GM12892 (cell line): ENCODE data around the gene MED16.
"Not testable (repeated sequence)": the region's sequence is repeated elsewhere in the genome, so short reads cannot be mapped to it uniquely, and the experiment has no call there.

Source experiments
- DNase-seq: peaks from one replicate; pipeline ENCODE4 v3.0.0; 2011; ENCODE audit not compliant: insufficient read length
- FAIRE-seq: peaks from 2 replicates; lab custom pipeline; 2011; peaks lifted over from hg19 to GRCh38; lab: Jason Lieb, UNC
- POLR2A ChIP-seq: IDR thresholded peaks from 2 replicates; pipeline ENCODE4 v1.6.1; 2011; ENCODE audit warnings: low read depth, low read length, control low read depth
- POLR2AphosphoS5 ChIP-seq: IDR thresholded peaks from 2 replicates; pipeline ENCODE4 v1.6.1; 2011; ENCODE audit warnings: low read depth, low read length, control low read depth
- TAF1 ChIP-seq: IDR thresholded peaks from 2 replicates; pipeline ENCODE4 v1.6.1; 2011; ENCODE audit warnings: low read depth, mild to moderate bottlenecking, control low read depth, low read length, borderline replicate concordance

MED16 gene

DNA sequence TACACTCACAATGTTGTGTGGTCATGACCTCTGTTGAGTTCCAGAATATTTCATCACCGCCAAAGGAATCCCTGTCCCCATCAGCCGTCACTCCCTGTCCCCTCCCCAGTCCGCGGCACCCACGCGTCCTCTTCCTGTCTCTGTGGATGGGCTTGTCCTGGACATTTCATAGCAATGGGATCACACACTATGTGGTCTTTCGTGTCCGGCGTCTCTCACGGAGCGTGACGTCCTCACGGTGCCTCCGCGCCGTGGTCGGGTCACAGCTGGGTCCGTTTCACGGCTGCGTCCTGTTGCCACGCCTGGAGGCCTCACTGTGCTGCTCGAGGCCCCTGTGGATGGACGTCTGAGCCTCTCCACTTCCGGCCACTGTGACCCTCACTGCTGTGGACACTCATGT lies 58.8 kb downstream of the MED16 start:
- FAIRE-seq: no peak
- TF ChIP-seq POLR2AphosphoS5: no peak
- TF ChIP-seq POLR2A: no peak
- no peak for TF ChIP-seq TAF1
- no peak for DNase-seq

- no peak for DNase-seq
- FAIRE-seq: no peak
- TF ChIP-seq POLR2A: no peak
- TF ChIP-seq TAF1: no peak
- no peak for TF ChIP-seq POLR2AphosphoS5
Measured at GRCh38 chr19:831407-832369, 61.3 kb downstream of the MED16 start.

DNA sequence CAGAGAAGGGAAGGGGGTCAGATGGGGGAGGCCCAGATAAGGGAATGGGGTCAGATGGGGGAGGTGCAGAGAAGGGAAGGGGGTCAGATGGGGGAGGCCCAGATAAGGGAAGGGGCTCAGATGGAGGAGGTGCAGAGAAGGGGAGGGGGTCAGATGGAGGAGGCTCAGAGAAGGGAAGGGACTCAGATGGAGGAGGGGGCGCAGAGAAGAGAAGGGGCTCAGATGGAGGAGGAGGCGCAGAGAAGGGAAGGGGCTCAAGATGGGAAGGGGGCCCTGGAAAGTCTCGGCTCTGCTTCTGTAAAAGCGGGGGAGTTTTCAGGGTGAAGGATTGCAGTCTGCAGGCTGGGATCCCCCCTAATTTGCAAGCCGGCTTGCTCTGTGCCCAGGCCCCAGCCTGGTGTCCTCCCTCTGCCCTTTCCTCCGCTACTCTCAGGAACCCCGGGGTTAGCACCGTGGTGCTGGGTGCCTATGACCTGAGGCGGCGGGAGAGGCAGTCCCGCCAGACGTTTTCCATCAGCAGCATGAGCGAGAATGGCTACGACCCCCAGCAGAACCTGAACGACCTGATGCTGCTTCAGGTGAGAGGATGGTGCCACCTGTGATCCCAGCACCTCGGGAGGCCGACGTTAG lies 63.7 kb downstream of the MED16 start:
- DNase-seq (no peak), FAIRE-seq (no peak)
- no peak for TF ChIP-seq POLR2AphosphoS5
- no peak for TF ChIP-seq POLR2A

- FAIRE-seq (no peak), DNase-seq (no peak)
- TF ChIP-seq POLR2AphosphoS5 (no peak), TAF1 (no peak), POLR2A (no peak)
Measured at GRCh38 chr19:827710-828321, 65.2 kb downstream of the MED16 start, which contains the start of gene AZU1. Gene AZU1 (plus strand): TSS chr19:827837. CDS start chr19:827847, 10 bp downstream.

- TF ChIP-seq POLR2AphosphoS5: no peak
- no peak for TF ChIP-seq TAF1
- no peak for TF ChIP-seq POLR2A
- FAIRE-seq: no peak
- no peak for DNase-seq
Measured at GRCh38 chr19:827314-827709, 65.7 kb downstream of the MED16 start.

DNA sequence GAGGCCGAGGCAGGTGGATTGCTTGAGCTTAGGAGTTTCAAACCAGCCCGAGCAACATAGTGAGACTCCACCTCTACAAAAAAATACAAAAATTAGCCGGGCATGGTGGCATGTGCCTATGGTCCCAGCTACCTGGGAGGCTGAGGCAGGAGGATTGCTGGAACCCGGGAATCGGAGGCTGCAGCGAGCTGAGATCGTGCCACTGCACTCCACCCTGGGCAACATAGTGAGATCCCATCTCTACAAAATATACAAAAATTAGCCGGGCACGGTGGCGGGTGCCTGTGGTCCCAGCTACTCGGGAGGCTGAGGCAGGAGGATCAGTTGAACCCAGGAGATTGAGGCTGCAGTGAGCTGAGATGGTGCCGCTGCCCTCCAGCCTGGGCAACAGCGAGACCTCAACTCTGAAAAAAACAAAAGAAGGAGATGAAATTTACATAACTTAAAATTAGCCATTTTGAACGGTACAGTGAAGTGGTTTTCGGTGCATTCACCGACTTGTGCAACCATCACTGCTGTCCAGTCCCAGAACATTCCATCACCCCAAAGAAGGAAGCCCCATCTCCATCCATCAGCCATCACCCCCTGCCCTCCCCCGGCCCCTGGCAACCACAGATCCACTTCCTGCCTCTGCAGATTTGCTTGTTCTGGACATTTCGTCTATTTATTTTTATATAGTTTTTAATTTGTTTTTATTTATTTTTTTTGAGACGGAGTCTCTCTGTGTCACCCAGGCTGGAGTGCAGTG lies 66.9 kb downstream of the MED16 start:
- TF ChIP-seq POLR2A: no peak
- FAIRE-seq: no peak
- DNase-seq: no peak

DNA sequence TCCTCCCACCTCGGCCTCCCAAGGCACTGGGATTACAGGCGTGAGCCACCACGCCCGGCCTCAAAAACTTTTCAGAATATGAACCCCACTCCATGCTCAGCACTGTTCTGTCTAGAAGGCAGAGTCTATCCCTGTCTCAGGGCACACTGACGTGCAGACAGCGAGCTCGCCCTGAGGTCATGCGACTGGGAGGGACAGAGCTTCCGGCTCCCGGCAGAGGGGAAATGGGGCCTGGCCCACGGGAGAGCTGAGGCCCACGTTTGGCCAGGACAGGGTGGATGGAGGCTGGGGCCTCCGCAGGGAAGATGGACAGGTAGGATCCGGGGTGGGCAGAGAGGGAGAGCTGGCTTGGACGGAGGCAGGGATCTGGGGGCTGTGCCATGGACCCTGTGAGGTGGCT lies 68.1 kb downstream of the MED16 start:
- FAIRE-seq (no peak), DNase-seq (no peak)
- no peak for TF ChIP-seq POLR2A
- no peak for TF ChIP-seq TAF1
- TF ChIP-seq POLR2AphosphoS5: no peak

DNA sequence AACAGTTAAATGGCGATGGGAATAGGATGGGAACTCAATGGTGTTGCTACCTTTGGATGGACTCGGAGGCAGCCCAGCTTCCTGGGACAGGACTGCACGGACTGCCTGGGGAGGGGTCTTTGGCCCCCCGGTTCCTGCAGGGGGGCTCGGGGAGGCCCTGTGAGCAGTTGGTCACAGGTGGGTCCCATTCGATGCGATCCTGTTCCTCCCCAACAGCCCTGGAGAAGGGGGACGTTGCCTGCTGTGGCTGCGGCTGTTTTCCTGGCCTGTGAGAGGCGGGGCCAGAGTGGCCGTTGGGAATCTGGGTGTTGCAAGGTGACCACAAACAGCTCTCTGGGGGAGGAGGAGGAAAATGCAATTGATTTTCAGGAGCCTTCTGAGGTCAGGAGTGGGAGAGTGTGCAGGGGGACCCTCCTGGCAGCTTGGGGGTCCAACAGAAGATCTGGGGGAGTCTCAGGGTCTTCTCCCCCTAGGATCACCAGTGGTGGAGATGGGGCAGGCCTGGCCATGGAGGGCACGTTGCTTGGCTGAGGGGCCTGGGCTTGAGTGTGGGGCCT lies 69.3 kb downstream of the MED16 start:
- TF ChIP-seq TAF1 (no peak), POLR2AphosphoS5 (no peak), POLR2A (no peak)
- no peak for FAIRE-seq
- DNase-seq: no peak

- no peak for TF ChIP-seq POLR2A
- no peak for TF ChIP-seq TAF1
- TF ChIP-seq POLR2AphosphoS5: no peak
- FAIRE-seq (no peak), DNase-seq (no peak)
Measured at GRCh38 chr19:821825-822503, 71.0 kb downstream of the MED16 start, which contains the start of gene PLPPR3. Gene PLPPR3 (minus strand): TSS chr19:821955. CDS start chr19:821559, 396 bp downstream.

DNA sequence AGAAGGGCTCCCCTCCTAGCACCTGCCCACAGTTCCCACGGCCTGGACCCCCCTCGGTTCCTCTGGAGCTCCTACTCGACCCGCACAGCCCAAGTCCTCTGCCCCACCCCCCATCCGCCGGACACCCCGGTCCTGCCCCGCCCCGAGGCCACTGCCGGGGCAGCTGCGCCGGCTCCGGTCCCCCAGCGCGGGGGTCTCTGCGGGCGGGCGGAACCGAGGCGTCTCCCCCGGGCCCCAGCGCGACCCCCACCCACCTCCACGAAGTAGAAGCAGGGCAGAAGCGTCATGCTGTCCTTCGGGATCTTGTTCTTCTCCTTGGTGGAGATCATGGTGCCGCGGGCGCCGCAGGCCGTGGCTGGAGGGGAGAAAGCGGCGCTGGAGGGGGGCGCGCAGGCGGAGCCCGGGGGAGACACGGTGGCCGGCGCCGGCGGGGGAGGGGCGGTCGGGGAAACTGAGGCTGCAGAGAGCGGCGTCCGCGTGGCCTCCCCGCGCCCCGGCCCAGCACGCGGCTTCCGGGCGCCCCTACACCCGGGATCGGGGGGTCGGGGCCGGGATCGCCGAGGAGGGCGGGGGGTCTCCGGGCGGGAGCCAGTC lies 71.7 kb downstream of the MED16 start:
- no peak for DNase-seq
- no peak for FAIRE-seq
- no peak for TF ChIP-seq POLR2A
- no peak for TF ChIP-seq TAF1
- TF ChIP-seq POLR2AphosphoS5: no peak

DNA sequence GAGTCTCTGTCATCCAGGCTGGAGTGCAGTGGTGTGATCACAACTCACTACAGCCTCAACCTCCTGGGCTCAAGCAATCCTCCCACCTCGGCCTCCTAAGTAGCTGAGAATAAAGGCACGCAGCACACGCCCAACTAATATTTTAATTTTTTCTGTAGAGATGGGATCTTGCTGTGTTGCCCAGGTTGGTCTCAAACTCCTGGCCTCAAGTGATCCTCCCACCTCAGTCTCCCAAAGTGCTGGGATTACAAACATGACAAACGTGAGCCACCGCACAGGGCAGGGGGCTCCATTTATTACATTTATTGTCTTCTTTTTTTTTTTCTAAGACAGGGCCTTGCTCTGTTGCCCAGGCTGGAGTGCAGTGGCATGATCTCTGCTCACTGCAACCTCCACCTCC lies 72.8 kb downstream of the MED16 start:
- not testable (repeated sequence) for DNase-seq, FAIRE-seq
